Measurements from ENCODE around the gene CDH4. TPM values are rescaled to one million over a fixed set of nuclear protein-coding genes. Genes with fewer than 3 reads are reported as not detected.

CDH4 gene
- total RNA-seq, 1 donor from 2014 or later: not detected

- TF ChIP-seq CTCF (IDR thresholded peaks at IDR 0.05): no peak
- ChIA-PET POLR2A (no interaction called here), CTCF (no interaction called here)
- no peak for DNase-seq
- intact Hi-C loops (cut with micrococcal nuclease): no loop called here
- no peak overlapping the region for H3K4me3 Mint-ChIP-seq
- H3K27ac Mint-ChIP-seq: no peak overlapping the region
- H3K9me3 Mint-ChIP-seq: peaks cover under 1% of the 10 kb centered on the region
- no peak for ATAC-seq (ENCODE audit: low read depth)
- no peaks in the 10 kb centered on the region for H3K27me3 Mint-ChIP-seq
- H3K36me3 Mint-ChIP-seq (ENCODE audit: low read depth): no peaks in the 10 kb centered on the region
- no peaks in the 10 kb centered on the region for H3K4me1 Mint-ChIP-seq
Observed at GRCh38 chr20:61569825-61570224, 317.8 kb downstream of the CDH4 start.

GRCh38 chr20:61570646-61571195, 318.7 kb downstream of the CDH4 start:
- ATAC-seq (ENCODE audit: low read depth) (no peak), DNase-seq (no peak)
- H3K27me3 Mint-ChIP-seq: no peaks in the 10 kb centered on the region
- no peak overlapping the region for H3K4me3 Mint-ChIP-seq
- no peak for TF ChIP-seq CTCF (IDR thresholded peaks at IDR 0.05)
- ChIA-PET CTCF (no interaction called here), POLR2A (no interaction called here)
- intact Hi-C loops (cut with micrococcal nuclease): no loop called here
- peaks cover 3% of the 10 kb centered on the region for H3K9me3 Mint-ChIP-seq
- H3K4me1 Mint-ChIP-seq: no peaks in the 10 kb centered on the region
- no peak overlapping the region for H3K27ac Mint-ChIP-seq
- H3K36me3 Mint-ChIP-seq (ENCODE audit: low read depth): no peaks in the 10 kb centered on the region

- no peak for TF ChIP-seq CTCF (IDR thresholded peaks at IDR 0.05)
- intact Hi-C loops (cut with micrococcal nuclease): no loop called here
Observed at GRCh38 chr20:61571221-61571620, 319.2 kb downstream of the CDH4 start.

GRCh38 chr20:61571916-61572711, 320.1 kb downstream of the CDH4 start:
- no peaks in the 10 kb centered on the region for H3K36me3 Mint-ChIP-seq (ENCODE audit: low read depth)
- ATAC-seq (ENCODE audit: low read depth) (no peak), DNase-seq (no peak)
- H3K27ac Mint-ChIP-seq: no peak overlapping the region
- intact Hi-C loops (cut with micrococcal nuclease): no loop called here
- no peaks in the 10 kb centered on the region for H3K27me3 Mint-ChIP-seq
- ChIA-PET CTCF (no interaction called here), POLR2A (no interaction called here)
- H3K9me3 Mint-ChIP-seq: peaks cover 3% of the 10 kb centered on the region
- no peaks in the 10 kb centered on the region for H3K4me1 Mint-ChIP-seq
- TF ChIP-seq CTCF (IDR thresholded peaks at IDR 0.05): no peak
- no peak overlapping the region for H3K4me3 Mint-ChIP-seq

More at GRCh38 chr20:61571221-61571620, 319.2 kb downstream of the CDH4 start:
- peaks cover 3% of the 10 kb centered on the region for H3K9me3 Mint-ChIP-seq
- DNase-seq (no peak), ATAC-seq (ENCODE audit: low read depth) (no peak)
- ChIA-PET POLR2A (no interaction called here), CTCF (no interaction called here)
- H3K4me1 Mint-ChIP-seq: no peaks in the 10 kb centered on the region
- no peaks in the 10 kb centered on the region for H3K27me3 Mint-ChIP-seq
- no peak overlapping the region for H3K4me3 Mint-ChIP-seq
- no peaks in the 10 kb centered on the region for H3K36me3 Mint-ChIP-seq (ENCODE audit: low read depth)
- no peak overlapping the region for H3K27ac Mint-ChIP-seq

- no peaks in the 10 kb centered on the region for H3K4me1 Mint-ChIP-seq
- H3K27me3 Mint-ChIP-seq: no peaks in the 10 kb centered on the region
- no peak overlapping the region for H3K4me3 Mint-ChIP-seq
- CTCF ChIA-PET: no interaction called here
- POLR2A ChIA-PET: no interaction called here
- ATAC-seq (ENCODE audit: low read depth): no peak
- H3K27ac Mint-ChIP-seq: no peak overlapping the region
- intact Hi-C loops (cut with micrococcal nuclease): no loop called here
- peaks cover 3% of the 10 kb centered on the region for H3K9me3 Mint-ChIP-seq
- H3K36me3 Mint-ChIP-seq (ENCODE audit: low read depth): no peaks in the 10 kb centered on the region
- TF ChIP-seq CTCF (IDR thresholded peaks at IDR 0.05): no peak
- DNase-seq: no peak
Observed at GRCh38 chr20:61572789-61573188, 320.7 kb downstream of the CDH4 start.

Data from activated B cell treated with CpG ODN at 0.5 μM for 24 hours (primary cell).